Measurements from ENCODE around the gene FRMD3.

DNA sequence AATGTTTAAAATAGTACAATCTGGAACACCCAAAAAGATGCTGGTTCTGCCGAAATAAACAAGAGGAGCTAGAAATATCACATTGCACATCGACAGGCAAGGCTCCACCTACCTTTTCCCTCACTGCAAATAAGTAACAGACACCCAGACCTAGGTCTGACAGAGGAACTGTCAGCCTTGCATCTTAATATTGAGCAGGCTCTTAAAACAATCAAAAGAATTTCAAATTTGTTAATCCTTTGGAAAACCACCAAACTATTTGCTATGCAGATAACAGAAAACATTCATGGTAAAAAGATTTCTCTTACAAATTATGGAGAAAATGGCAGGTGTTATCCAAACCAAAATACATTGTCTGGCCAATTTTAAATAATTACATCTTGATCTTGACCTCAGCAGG is 71.3 kb downstream of the FRMD3 start:
- TF ChIP-seq EZH2 (IDR thresholded peaks at IDR 0.05; ENCODE audit: low read length, missing control alignments) = no peak
- no peak for TF ChIP-seq CTCF (conservative IDR thresholded peaks at IDR 0.05 in 1 of 2, IDR thresholded peaks at IDR 0.05 in 1 of 2; ENCODE audit: low read depth in 1 of 2, low read length in 2 of 2)

Measured in fibroblast of lung (primary cell).